HG03097 (cell line): ENCODE measurements around the gene NEAT1.

Source experiments
- ATAC-seq: cut with Tn5 transposase; IDR thresholded peaks from one replicate; pipeline ENCODE4 v1.9.1; 2021; ENCODE audit not compliant: unreplicated experiment, low FRiP score

Gene NEAT1

GRCh38 chr11:65422633-65423515 is at the start of gene NEAT1:
TSS of gene NEAT1 (plus strand) at chr11:65422798.
- ATAC-seq: peak; percentile 21

GRCh38 chr11:65373839-65374580 is 48.6 kb upstream of the NEAT1 start:
- ATAC-seq: no peak

- no peak for ATAC-seq
These were observed 47.6 kb upstream of the NEAT1 start for GRCh38 chr11:65375012-65375411.

DNA sequence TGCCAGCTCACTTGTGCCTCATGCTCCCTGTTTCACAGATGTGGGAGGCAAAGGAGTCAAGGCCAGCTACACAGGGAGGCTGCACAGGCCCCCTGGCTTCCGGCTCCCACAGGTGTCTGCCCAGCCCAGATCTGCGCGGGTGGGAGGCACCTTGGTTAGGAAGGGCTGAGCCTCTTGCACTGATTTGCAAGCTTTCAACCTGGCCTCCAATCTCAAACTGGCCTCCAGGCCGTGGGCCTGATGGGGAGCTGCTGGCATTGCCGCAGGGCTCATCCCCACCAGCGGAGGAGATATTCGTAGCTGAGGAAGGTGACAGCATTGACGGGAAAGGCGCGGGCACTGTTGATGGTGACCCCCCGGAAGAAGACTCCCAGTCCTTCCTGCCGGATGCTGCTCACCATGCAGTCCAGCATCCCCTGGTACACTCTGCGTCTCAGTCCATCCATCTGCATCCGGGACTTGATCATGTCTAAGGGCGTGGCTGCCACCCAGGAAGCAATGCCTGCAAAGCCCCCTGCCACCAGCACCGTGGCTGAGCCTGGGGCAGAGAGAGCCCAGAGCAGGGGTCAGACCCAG is 46.4 kb upstream of the NEAT1 start:
- ATAC-seq: no peak

DNA sequence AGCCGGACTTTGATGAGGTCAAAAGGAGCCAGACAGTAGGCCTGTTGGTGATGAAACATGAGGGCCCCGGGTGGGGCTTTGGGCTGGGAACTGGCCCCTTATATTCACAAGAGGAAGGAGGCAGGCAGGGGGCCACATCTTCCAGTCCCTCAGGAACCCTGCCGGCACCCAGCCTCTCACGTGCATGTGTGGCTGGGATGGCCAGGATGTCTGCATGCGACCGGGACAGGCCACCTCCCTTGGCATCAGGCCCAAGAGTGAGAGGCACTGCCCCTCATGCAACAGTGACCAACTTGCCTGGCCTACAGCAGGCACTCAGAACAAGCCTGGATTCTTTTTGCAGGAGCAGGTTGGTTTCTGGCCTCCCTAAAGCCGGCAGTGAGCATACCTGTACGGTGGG is 45.6 kb upstream of the NEAT1 start:
- ATAC-seq: no peak

- no peak for ATAC-seq
These were observed 44.8 kb upstream of the NEAT1 start for GRCh38 chr11:65377777-65378176.

DNA sequence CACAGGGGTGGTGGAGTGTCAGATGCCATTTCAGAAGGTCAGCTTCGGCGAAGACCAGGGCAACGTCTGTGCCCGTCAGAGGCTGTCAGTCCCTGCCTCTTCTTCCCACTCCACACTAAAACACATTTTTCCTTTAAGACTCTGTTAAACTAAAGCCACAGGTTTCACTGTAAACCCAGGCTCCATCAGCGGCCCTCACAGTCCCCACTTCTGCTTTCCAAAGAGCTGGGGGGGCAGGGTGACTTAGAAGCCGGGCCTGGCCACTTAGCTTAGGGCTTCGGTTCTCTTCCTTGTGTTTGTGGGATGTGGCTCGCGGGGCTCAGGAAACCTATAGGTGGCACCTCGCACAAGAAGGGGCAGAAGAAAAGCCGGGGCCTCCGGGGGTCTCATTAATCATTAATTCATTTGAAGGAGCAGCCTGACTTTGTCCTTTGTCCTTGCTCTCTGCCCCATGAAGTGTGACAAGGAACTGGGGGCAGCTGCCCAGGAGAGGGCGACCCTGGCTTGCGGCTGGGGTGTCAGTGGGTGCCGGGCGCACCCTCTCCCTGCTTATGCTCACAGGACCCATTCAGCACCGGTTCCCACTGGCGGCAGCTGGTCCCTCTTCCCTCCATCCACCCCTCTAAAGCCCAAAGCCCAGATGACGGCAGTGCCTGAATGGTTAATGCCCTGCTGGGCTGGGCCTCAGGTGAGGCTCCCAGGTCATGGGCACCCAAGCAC is 44.2 kb upstream of the NEAT1 start:
- ATAC-seq: no peak

DNA sequence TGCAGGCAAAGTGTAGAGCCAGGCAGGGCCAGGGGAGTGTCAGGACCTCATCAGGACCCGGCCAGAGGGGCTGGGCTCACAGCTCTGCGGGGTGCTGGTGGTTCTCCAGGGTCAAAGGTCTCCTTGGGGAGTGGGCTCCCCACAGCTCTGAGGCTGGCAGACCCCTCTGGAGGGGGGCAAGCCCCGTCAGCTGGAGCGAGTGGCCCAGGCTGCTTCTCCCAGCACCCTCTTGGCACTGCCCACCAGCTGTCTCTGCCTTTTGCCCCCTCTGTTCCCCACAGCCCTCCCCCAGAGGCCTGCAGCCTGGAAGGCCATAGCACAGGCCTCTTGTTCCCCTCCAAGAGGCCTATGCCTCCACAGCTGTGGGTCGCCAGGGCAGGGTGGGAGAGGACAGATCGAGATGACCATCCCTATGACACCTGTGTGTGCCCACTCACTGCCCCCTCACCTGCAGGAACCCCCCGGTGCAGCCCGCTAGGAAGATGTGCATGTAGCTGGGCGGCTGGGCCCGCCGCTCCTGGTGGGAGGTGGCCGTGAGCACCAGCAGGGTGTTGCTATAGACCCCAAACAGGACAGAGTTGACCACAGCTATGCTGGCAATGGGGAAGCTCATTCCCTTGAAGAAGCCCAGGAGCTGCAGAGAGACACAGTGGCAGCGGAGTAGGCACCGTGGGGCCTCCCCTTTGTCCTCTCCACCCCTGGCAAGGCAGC is 43.5 kb upstream of the NEAT1 start:
- ATAC-seq: no peak

DNA sequence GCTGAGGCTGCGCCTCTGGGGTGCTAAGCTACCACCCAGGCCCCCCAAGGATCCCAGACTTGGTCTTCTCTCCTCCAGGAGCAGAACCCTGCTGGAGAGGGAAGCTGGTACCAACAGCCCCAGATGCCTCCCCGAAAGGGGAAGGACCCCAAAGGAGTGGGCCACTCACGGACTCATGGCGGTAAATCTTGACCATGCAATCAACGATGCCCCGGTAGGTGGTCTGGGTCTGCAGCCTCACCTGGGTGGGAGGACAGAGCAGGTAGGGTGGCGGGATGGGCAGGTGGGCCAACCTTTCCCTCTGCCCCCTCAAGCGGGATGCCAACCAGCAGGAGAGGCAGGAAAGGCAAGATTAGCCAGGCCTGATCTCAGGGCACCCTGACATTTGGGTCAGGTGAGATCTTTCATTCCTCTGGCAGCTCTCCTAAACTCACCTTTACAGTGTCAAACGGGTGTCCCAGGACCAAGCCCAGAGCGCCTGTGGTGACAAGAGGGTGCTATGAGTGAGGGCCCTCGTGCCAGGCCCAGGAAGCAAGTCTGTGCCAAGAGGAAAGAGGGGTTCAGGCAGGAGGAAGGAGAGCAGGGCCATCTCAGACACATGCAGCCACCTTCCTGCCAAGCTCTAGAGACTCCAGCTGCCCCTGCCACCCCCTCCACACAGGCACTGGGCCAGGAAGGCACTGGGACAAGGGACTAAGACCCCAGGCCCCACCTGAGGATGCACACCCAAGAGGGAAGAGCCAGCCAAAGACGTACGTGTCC is 42.7 kb upstream of the NEAT1 start:
- no peak for ATAC-seq

GRCh38 chr11:65380460-65381119 is 42.0 kb upstream of the NEAT1 start:
- ATAC-seq: no peak

DNA sequence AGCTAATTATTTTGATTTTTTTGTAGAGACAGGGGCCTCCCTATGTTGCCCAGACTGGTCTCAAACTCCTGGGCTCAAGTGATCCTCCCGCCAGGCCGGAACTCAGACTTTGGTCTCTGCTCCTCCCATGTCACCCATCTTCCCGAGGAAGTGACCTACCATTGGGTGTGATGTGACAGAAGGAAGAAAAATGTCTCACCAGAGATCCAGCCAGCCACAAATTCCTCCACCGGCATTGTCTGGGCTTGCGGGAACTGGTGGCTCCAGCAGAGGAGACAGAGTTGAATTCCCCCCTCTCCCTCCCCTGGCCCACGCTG is 40.9 kb upstream of the NEAT1 start:
- ATAC-seq: peak; percentile 8

DNA sequence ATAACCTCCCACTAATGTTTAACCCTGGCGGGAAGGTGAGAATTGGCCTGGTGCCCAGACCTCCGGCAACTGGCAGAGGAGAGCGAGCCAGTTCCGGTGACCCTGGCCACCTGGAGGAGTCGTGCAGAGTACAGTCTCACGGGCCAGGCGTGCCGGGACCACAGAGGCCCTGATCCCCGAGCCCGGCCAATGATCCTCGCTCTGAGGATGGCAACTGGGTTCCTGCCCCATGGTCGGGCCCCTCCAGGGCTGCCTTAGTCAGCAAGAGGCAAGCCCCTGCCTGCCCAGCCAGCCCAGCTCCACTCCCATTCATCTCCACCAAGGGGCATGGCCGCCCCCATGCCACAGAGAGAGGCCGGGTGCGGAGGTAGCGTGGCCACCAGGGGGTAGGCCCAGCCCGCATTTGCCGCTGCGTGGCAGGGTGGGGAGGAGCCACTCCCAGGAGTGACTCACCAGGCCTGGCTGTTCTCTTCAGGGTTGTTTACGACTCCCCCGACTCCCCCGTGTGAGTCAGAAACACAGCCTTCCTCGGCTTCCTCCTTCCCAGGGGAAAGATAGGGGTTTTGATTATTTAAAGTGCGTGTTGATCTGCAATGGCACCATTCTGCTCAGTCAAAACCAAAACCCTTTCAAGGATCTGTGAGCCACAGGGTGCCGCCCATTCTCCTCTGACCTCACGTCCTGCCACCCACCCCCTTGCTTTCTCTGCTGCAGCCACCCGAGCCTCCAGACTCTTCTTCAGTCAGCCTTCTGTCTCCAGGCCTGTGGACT is 40.4 kb upstream of the NEAT1 start, which contains the start of gene SLC25A45:
TSS of gene SLC25A45 (minus strand) at position 614 of the 771 bp plus-strand sequence. CDS start 695 bp downstream, outside the sequence.
- ATAC-seq: peak; percentile 46

DNA sequence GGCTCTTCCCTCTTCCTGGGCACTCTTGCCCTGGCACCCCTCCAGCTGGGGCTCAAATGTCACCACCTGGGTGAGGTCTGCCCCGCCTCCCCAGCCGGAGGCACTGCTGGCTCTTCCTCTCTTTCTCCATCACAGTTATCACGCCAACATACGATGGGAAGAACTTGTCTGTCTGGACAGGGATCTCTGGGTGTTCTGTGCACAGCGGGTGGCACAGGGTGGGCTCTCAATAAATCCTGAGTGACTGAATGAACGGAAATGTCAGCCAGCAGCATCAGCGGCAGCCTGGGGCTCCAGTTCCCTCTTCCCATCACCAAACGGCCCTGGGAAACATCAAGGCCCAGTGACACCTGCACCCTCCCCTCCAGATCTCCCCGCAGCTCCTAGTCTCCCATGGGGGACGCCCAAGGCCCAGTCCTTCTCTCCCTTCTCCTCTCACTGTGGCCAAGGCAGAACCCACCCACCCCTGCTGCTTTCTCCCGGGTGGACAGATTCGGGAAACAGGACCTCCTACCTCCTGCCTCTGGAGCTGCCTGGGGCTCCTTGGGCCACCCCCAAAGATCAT is 39.7 kb upstream of the NEAT1 start:
- ATAC-seq: no peak

DNA sequence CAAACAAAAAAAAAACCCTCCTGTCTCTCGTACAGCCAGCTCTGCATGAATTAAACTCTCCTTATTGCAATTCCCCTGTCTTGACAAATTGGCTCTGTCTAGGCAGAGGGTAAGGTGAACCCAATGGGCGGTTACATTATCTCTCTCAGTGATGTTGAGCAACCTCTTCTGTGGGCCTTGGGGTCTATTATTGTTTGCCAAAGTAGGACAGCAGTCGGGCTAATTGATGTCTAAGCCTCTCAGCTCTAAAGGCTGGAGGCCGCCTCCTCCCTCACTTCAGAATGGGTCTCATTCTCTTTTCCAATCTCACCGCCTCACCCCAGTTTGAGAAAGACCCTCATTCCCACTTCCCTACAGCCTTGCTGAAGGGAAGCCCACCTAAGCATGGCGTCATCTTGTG is 38.8 kb upstream of the NEAT1 start:
- no peak for ATAC-seq

DNA sequence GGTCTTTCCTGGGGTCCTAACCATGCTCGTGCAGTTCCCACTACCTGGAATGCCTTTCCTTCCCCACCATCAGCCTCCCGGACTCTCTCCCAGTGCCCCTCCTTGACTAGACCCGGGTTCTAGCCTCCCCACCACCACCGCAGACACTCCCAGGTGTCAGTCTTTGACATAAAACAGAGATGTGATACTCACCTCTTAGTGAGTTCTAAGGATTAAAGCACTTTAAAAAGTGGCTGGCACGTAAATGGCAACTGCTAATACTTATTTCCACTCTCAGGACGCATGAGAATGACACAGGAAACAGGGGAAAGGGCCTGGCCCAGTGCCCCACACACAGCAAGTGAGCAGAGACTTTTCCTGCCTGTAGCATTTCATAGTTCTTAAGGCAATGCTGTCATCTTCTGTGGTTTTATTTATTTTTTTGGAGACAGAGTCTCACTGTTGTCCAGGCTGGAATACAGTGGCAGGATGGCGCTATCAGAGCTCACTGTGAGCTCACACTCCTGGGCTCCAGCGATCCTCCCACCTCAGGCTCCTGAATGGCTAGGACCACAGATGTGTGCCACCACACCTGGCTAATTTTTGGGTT is 38.2 kb upstream of the NEAT1 start:
- ATAC-seq: no peak

DNA sequence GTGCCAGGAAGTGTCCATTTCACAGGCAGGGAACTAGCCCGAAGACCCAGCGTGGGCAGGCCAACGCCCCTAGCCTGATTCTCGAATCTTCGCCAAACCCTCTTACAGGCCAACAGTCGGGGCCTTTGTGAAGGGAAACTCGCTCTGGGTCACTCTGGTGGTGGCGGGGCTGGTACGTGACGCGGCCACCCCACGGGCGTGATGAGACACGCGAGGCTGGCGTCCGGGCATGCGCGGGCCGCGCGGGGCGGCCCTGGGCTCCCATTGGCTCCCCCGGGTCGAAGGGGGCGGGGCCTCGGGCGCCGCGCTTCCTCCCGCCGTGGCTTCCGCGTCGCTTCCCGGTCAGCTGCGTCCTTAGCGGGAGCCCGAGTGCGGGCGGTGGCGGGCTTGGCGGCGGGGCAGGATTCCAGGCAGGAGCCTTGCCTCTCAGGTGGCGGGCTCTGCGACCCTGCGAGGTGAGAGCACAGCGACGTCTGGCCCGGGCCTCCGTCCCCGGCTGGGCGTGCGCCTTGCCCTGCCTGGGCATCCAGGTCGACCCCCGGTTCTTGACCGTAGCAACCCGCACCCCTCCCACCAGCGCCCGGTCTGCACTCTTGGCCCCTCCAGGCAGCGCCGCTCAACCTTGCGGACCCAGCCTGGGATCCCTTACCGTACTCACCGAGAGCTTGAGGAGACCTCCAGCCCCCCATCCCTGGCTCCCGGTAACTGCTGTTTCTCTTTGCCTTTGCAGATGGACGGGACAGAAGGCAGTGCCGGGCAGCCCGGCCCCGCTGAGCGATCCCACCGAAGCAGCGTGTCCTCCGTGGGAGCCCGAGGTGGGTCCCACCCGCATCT is 36.1 kb upstream of the NEAT1 start, which contains the start of gene FRMD8:
TSS of gene FRMD8 (plus strand) at position 331 of the 834 bp plus-strand sequence. CDS start at position 731, 400 bp downstream.
- no peak for ATAC-seq

DNA sequence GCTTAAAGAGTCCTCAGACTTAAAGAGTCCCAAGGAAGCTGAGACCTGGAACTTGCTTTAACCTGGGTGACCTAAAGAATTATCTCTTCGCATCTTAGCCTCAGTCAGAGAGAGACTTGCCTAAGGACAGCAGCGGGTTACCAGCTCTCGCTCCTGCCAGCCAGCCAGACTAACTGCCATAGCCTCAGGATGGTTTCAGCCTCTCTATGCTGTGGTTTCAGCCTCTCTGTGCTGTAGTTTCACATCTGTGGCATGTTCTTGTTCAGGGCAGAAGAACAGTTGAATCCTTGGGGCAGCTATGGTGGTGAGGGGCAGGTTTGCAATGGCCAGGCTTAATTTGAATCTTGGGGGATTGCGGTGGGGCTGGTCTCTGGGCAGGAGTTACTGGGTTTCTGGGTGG is 33.9 kb upstream of the NEAT1 start:
- no peak for ATAC-seq
